Measurements from ENCODE around the gene GLG1. TPM values are rescaled to one million over a fixed set of nuclear protein-coding genes. Genes with fewer than 3 reads are reported as not detected.

GLG1 gene
- total RNA-seq, 1 donor from 2014 or later: 276 TPM

DNA sequence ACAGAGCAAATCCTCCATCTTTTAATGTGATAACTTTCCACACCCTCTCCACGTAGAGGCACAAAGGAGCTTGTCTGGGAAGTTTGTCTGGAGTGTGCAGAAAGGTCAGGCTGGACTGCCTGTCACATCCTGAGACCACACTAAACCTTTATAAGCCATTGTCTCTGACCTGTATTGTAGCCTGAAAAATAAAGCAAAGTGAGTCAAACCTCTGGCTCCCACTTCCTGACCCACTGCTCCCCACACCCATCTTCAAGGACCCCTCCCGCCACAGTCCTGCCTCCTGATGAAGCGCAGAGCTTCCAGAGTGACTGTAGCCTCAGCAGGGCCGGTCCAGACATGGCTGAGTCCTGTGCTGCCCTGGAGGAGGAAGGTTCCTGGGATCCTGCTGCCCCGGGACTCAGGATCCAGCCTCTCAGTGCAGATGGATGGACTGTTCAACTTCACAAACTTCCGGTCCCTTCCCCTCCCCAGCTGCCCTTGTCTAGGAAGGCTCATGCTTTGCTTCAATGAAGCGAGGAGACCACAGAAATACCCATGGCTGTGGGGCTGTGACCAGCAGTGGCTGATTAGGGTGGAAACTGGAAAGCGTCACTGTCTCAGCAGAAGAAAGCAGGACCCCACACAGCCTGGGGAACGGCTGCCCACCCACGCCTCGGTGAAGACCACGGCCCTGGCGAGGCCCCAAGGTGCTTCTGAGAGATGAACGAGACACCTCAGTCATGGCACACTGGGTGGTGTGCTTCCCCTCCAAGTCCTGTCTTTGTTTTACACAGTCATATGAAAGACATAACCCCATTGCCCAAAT lies 154.8 kb downstream of the GLG1 start:
- TF ChIP-seq, protein P1, sequence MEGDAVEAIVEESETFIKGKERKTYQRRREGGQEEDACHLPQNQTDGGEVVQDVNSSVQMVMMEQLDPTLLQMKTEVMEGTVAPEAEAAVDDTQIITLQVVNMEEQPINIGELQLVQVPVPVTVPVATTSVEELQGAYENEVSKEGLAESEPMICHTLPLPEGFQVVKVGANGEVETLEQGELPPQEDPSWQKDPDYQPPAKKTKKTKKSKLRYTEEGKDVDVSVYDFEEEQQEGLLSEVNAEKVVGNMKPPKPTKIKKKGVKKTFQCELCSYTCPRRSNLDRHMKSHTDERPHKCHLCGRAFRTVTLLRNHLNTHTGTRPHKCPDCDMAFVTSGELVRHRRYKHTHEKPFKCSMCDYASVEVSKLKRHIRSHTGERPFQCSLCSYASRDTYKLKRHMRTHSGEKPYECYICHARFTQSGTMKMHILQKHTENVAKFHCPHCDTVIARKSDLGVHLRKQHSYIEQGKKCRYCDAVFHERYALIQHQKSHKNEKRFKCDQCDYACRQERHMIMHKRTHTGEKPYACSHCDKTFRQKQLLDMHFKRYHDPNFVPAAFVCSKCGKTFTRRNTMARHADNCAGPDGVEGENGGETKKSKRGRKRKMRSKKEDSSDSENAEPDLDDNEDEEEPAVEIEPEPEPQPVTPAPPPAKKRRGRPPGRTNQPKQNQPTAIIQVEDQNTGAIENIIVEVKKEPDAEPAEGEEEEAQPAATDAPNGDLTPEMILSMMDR (IDR thresholded peaks at IDR 0.05): no peak
- Mint-ChIP-seq H3K27ac (ENCODE audit: unreplicated experiment) (peak overlapping the region; percentile 5), H3K27me3 (ENCODE audit: low read depth) (no peaks in the 10 kb centered on the region), H3K4me1 (ENCODE audit: low read depth) (peaks cover 26% of the 10 kb centered on the region), H3K36me3 (ENCODE audit: low read depth) (peaks cover 33% of the 10 kb centered on the region), H3K9me3 (ENCODE audit: low read depth) (no peaks in the 10 kb centered on the region), H3K4me3 (ENCODE audit: unreplicated experiment) (no peak overlapping the region)
- no peak for DNase-seq (ENCODE audit: low spot score)

DNA sequence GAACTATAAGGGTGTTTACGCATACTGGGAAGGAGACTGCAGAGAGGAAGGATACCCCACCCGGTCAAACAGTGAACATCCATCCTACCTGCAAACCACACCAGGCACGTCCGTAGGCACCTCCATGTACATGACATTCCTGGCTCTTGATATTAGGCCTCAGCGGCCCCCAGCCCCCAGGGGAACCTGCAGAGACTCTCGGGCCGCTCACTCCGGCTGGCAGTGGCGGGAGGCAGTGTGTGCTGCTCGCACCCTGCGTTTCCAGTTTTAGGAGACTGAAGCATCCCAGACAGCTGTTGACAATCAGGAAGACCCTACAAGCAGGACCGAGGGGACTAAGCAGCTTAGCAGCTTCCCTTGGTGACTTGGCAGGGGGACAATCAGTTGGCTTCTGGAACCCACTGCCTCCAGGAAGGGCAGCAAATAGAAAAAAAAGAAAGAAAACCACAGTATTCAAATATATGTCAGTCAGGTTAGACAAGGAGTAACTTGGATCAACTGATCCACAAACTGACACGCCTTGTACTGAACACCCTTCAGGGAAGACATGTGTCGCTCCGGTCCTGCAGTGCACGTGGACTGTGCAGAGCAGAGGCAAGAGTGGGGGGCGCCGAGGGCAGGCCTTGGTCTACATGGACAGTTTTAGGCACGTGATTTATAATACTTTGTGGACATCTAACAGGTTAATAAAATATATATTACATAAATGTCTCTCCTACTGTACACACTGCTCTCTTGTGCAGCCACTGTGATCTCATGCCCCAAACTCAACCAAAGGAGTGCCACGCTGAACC lies 155.8 kb downstream of the GLG1 start:
- no peak overlapping the region for H3K4me3 Mint-ChIP-seq (ENCODE audit: unreplicated experiment)
- TF ChIP-seq, protein P1 (IDR thresholded peaks at IDR 0.05): no peak

DNA sequence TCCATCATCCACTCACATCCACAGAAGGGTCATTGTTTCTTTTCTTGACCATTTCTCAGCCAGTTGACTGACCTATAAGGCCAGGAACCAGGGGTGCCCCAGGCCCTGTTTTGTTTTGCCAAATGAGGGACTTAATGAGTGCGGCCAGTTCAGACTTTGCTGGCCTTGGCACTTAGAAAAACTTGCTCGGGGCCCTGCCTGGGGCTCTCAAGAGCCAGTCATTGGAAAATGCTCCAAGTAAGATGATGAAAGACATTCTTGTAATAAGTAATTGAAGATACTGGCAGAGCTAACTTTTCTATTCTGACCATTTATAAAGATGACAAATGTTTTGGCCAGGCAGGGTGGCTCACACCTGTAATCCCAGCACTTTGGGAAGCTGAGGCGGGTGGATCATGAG lies 156.7 kb downstream of the GLG1 start:
- Mint-ChIP-seq H3K4me3 (ENCODE audit: unreplicated experiment) (no peak overlapping the region), H3K4me1 (ENCODE audit: low read depth) (peaks cover 26% of the 10 kb centered on the region), H3K9me3 (ENCODE audit: low read depth) (no peaks in the 10 kb centered on the region), H3K27ac (ENCODE audit: unreplicated experiment) (peak overlapping the region; percentile 90), H3K36me3 (ENCODE audit: low read depth) (peaks cover 27% of the 10 kb centered on the region), H3K27me3 (ENCODE audit: low read depth) (no peaks in the 10 kb centered on the region)
- DNase-seq (ENCODE audit: low spot score): no peak
- TF ChIP-seq, protein P1 (IDR thresholded peaks at IDR 0.05): no peak

More for the DNA sequence above, 155.8 kb downstream of the GLG1 start:
- H3K27me3 Mint-ChIP-seq (ENCODE audit: low read depth): no peaks in the 10 kb centered on the region
- peak overlapping the region; percentile 27 for H3K27ac Mint-ChIP-seq (ENCODE audit: unreplicated experiment)
- DNase-seq (ENCODE audit: low spot score): no peak
- H3K9me3 Mint-ChIP-seq (ENCODE audit: low read depth): no peaks in the 10 kb centered on the region
- peaks cover 30% of the 10 kb centered on the region for H3K36me3 Mint-ChIP-seq (ENCODE audit: low read depth)
- peaks cover 26% of the 10 kb centered on the region for H3K4me1 Mint-ChIP-seq (ENCODE audit: low read depth)

DNA sequence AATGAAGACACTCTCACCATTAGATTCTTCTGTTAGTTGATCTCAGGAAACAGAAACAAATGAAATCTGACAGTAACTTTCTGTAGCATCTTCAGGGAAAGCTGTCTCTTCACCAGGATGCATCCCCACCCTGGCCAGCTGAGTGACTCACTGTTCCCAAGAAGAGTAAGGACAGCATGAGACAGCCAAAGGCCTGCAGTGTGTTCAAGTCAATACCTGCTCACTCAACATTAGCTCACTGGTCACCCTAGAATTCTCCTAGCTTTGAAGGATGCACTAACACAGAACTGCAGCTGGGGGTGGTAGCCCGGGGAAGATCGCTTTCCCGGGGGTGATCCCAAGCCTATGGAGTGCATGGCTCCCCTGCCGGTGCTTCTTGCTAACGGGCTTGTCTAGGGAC lies 157.4 kb downstream of the GLG1 start:
- H3K27me3 Mint-ChIP-seq (ENCODE audit: low read depth): no peaks in the 10 kb centered on the region
- H3K36me3 Mint-ChIP-seq (ENCODE audit: low read depth): peaks cover 22% of the 10 kb centered on the region
- H3K27ac Mint-ChIP-seq (ENCODE audit: unreplicated experiment): peak overlapping the region; percentile 90
- H3K9me3 Mint-ChIP-seq (ENCODE audit: low read depth): no peaks in the 10 kb centered on the region
- H3K4me1 Mint-ChIP-seq (ENCODE audit: low read depth): peaks cover 26% of the 10 kb centered on the region
- no peak overlapping the region for H3K4me3 Mint-ChIP-seq (ENCODE audit: unreplicated experiment)
- DNase-seq (ENCODE audit: low spot score): no peak
- TF ChIP-seq, protein P1 (IDR thresholded peaks at IDR 0.05): peak; percentile 41

DNA sequence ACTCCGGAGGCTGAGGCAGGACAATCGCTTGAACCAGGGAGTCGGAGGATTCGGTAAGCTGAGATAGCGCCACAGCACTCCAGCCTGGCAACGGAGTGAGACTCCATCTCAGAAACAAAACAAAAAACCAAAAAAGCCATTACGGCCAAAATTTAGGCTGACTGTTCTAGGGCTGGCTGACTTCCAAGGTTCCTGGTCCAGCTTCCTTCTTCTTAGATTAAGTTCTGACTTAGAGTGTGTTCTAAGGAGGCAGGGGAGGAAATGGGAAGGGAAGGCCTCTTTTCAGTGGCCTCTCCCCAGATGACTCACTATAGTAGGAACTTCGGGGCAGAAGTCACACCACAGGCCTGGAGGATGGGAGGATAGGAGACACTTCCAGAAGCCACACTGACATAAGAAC lies 157.9 kb downstream of the GLG1 start:
- DNase-seq (ENCODE audit: low spot score): no peak
- H3K4me1 Mint-ChIP-seq (ENCODE audit: low read depth): peaks cover 26% of the 10 kb centered on the region
- H3K4me3 Mint-ChIP-seq (ENCODE audit: unreplicated experiment): no peak overlapping the region
- TF ChIP-seq, protein P1 (IDR thresholded peaks at IDR 0.05): no peak
- H3K27me3 Mint-ChIP-seq (ENCODE audit: low read depth): no peaks in the 10 kb centered on the region
- peaks cover 22% of the 10 kb centered on the region for H3K36me3 Mint-ChIP-seq (ENCODE audit: low read depth)
- no peaks in the 10 kb centered on the region for H3K9me3 Mint-ChIP-seq (ENCODE audit: low read depth)
- H3K27ac Mint-ChIP-seq (ENCODE audit: unreplicated experiment): peak overlapping the region; percentile 90
